ENCODE measurements around the gene WBP2NL.
"Not testable (repeated sequence)": the region's sequence is repeated elsewhere in the genome, so short reads cannot be mapped to it uniquely, and the experiment has no call there.

The WBP2NL gene

GRCh38 chr22:41998361-41999261 is at the start of gene WBP2NL:
TSS of gene WBP2NL (plus strand) at chr22:41998788. CDS start at chr22:41998819, 31 bp downstream.
- no peak for DNase-seq

- not testable (repeated sequence) for DNase-seq
These were observed 49.7 kb upstream of the WBP2NL start for GRCh38 chr22:41948928-41949296.

- peak; percentile 15 for DNase-seq
These were observed 49.2 kb upstream of the WBP2NL start for GRCh38 chr22:41949297-41949965.

- DNase-seq = no peak
These were observed 46.6 kb upstream of the WBP2NL start, which contains the start of gene SMIM45 for GRCh38 chr22:41951898-41952474. TSS of gene SMIM45 (plus strand) at chr22:41952150.

- no peak for DNase-seq
These were observed 45.9 kb upstream of the WBP2NL start for GRCh38 chr22:41952713-41953112.

GRCh38 chr22:41957941-41958556 is 40.5 kb upstream of the WBP2NL start:
- no peak for DNase-seq

- DNase-seq = no peak
These were observed 35.0 kb upstream of the WBP2NL start for GRCh38 chr22:41963453-41964111.

GRCh38 chr22:41964112-41964491 is 34.5 kb upstream of the WBP2NL start:
- no peak for DNase-seq

- DNase-seq = no peak
These were observed 32.4 kb upstream of the WBP2NL start for GRCh38 chr22:41966225-41966606.

- DNase-seq = peak; percentile 3
These were observed 31.9 kb upstream of the WBP2NL start for GRCh38 chr22:41966607-41967240.

- DNase-seq = no peak
These were observed 30.0 kb upstream of the WBP2NL start for GRCh38 chr22:41968601-41969000.

- DNase-seq = no peak
These were observed 29.4 kb upstream of the WBP2NL start, which contains the start of gene SEPTIN3 for GRCh38 chr22:41969110-41969646. TSS of gene SEPTIN3 (plus strand) at chr22:41969443. CDS start at chr22:41971493, 2,050 bp downstream.

- DNase-seq = no peak
These were observed 28.0 kb upstream of the WBP2NL start for GRCh38 chr22:41970601-41971000.

GRCh38 chr22:41971431-41971830 is 27.2 kb upstream of the WBP2NL start:
- no peak for DNase-seq

GRCh38 chr22:41974691-41975290 is 23.8 kb upstream of the WBP2NL start:
- DNase-seq = no peak

GRCh38 chr22:41975299-41976069 is 23.1 kb upstream of the WBP2NL start:
- peak; percentile 24 for DNase-seq

GRCh38 chr22:41976070-41976901 is 22.3 kb upstream of the WBP2NL start:
- DNase-seq = peak; percentile 8

- DNase-seq = peak; percentile 17
These were observed 21.5 kb upstream of the WBP2NL start for GRCh38 chr22:41976961-41977566.

GRCh38 chr22:41978732-41979131 is 19.9 kb upstream of the WBP2NL start:
- no peak for DNase-seq

Data from DMS79 treated with DMSO at 0.1 percent for 48 hours (cell line).